HepG2 (cell line): Measurements from ENCODE around the gene SLC26A5. TPM values are rescaled to one million over a fixed set of nuclear protein-coding genes. Genes with fewer than 3 reads are reported as not detected.
A peak's percentile ranks its signal among the peaks of the same experiment; 100 is the strongest.

Experiments
- CBFB ChIP-seq: sonication (generic); formaldehyde crosslinking; IDR thresholded peaks from 2 replicates; pipeline ENCODE4 v1.4.0; 2020; ENCODE audit warnings: missing genetic modification reagents
- EEA1 ChIP-seq: sonication (generic); formaldehyde crosslinking; IDR thresholded peaks from 2 replicates; pipeline ENCODE4 v1.5.1; 2020; ENCODE audit warnings: mild to moderate bottlenecking, missing genetic modification reagents, borderline replicate concordance
- EP300 ChIP-seq, 3 experiments: sonication (generic) in 1 of 3; formaldehyde crosslinking in 1 of 3; IDR thresholded peaks; 2 replicates each; pipeline versions ENCODE4 v1.5.1 to v1.6.1; 2011 to 2020; ENCODE audit warnings: low read depth in 2 of 3, low read length in 2 of 3, borderline replicate concordance in 1 of 3, improper control_type of control experiment in 1 of 3, mild to moderate bottlenecking in 1 of 3, missing genetic modification reagents in 1 of 3, moderate library complexity in 1 of 3
- ETV5 ChIP-seq: IDR thresholded peaks from 2 replicates; pipeline ENCODE4 v1.6.1; 2018; ENCODE audit warnings: missing biosample characterization, missing genetic modification reagents, inconsistent platforms, borderline replicate concordance
- FOSL2 ChIP-seq: sonication (generic); formaldehyde crosslinking; IDR thresholded peaks from 2 replicates; pipeline ENCODE4 v1.4.0; 2020; ENCODE audit warnings: missing genetic modification reagents
- FOXA3 ChIP-seq: IDR thresholded peaks from 2 replicates; pipeline ENCODE4 v1.6.1; 2016; ENCODE audit warnings: missing genetic modification reagents, missing compliant biosample characterization
- NFKB2 ChIP-seq: sonication (generic); formaldehyde crosslinking; IDR thresholded peaks from 2 replicates; pipeline ENCODE4 v1.4.0; 2020; ENCODE audit warnings: missing genetic modification reagents, borderline replicate concordance
- ZKSCAN1 ChIP-seq: fragments of 150-350 bp; IDR thresholded peaks from 2 replicates; pipeline ENCODE4 v1.6.1; 2014; ENCODE audit warnings: low read length
- ZMYM3 ChIP-seq: sonication (generic); formaldehyde crosslinking; IDR thresholded peaks from 2 replicates; pipeline ENCODE4 v1.5.1; 2020; ENCODE audit warnings: mild to moderate bottlenecking, missing genetic modification reagents
- ZMYM4 ChIP-seq: sonication (generic); formaldehyde crosslinking; IDR thresholded peaks from 2 replicates; pipeline ENCODE4 v1.8.1; 2023; ENCODE audit warnings: mild to moderate bottlenecking, missing genetic modification reagents
- ZNF232 ChIP-seq: sonication (generic); formaldehyde crosslinking; IDR thresholded peaks from 2 replicates; pipeline ENCODE4 v1.4.0; 2020; ENCODE audit warnings: missing genetic modification reagents, borderline replicate concordance
- ZNF30 ChIP-seq: sonication (generic); formaldehyde crosslinking; IDR thresholded peaks from 2 replicates; pipeline ENCODE4 v1.5.0; 2020; ENCODE audit warnings: mild to moderate bottlenecking, missing genetic modification reagents
- ZNF530 ChIP-seq: sonication (generic); formaldehyde crosslinking; IDR thresholded peaks from 2 replicates; pipeline ENCODE4 v1.5.0; 2020; ENCODE audit warnings: low read depth, mild to moderate bottlenecking, missing genetic modification reagents
- ZNF572 ChIP-seq: sonication (generic); formaldehyde crosslinking; IDR thresholded peaks from 2 replicates; pipeline ENCODE4 v1.5.1; 2020; ENCODE audit warnings: mild to moderate bottlenecking, missing genetic modification reagents
- polyA plus RNA-seq, 8 experiments: library from polyadenylated mRNA; depleted of rRNA in 3 of 8; stranded (reverse) in 7 of 8; unstranded in 1 of 8; fragments of >200 nt; fragmentation: Illumina TruSeq in 4 of 8; extraction: Trizol in 4 of 8; gene quantifications; 2 replicates each; pipeline versions ENCODE4 v1.2.1 to v1.2.3, GENCODE V29; 2011 to 2016; ENCODE audit warnings: low read depth in 4 of 8, missing spikeins in 1 of 8, mixed read lengths in 1 of 8; ENCODE audit not compliant: insufficient read depth in 1 of 8
- total RNA-seq, 5 experiments: library from RNA; depleted of rRNA; stranded (reverse); fragments of >200 nt; fragmentation: Illumina TruSeq; extraction: Trizol; gene quantifications; 2 replicates each; pipeline ENCODE4 v1.2.3, GENCODE V29; 2016; ENCODE audit warnings: low read depth in 1 of 5
- TF ChIP-seq, protein P1 (sequence below): sonication (generic); formaldehyde crosslinking; IDR thresholded peaks from 2 replicates; pipeline ENCODE4 v1.4.0; 2020; ENCODE audit warnings: missing genetic modification reagents
- TF ChIP-seq, protein P2 (sequence below): sonication (generic); formaldehyde crosslinking; IDR thresholded peaks from 2 replicates; pipeline ENCODE4 v1.5.0; 2020; ENCODE audit warnings: mild to moderate bottlenecking, missing genetic modification reagents
- TF ChIP-seq, protein P3 (sequence below): sonication (generic); formaldehyde crosslinking; IDR thresholded peaks from 2 replicates; pipeline ENCODE4 v1.5.0; 2020; ENCODE audit warnings: missing genetic modification reagents
- TF ChIP-seq, protein P4 (sequence below): conservative IDR thresholded peaks from 2 replicates; pipeline ENCODE4 v1.6.1; 2018; ENCODE audit warnings: missing genetic modification reagents
- TF ChIP-seq, protein P5 (sequence below): sonication (generic); formaldehyde crosslinking; IDR thresholded peaks from 2 replicates; pipeline ENCODE4 v1.5.0; 2020; ENCODE audit warnings: mild to moderate bottlenecking, missing genetic modification reagents

SLC26A5 gene
- total and polyA plus RNA-seq, 2 of the 13 experiments (the other 11 are each of a cell fraction or from before 2014, with no cell fraction given) = 0.08 to 0.11 TPM

DNA sequence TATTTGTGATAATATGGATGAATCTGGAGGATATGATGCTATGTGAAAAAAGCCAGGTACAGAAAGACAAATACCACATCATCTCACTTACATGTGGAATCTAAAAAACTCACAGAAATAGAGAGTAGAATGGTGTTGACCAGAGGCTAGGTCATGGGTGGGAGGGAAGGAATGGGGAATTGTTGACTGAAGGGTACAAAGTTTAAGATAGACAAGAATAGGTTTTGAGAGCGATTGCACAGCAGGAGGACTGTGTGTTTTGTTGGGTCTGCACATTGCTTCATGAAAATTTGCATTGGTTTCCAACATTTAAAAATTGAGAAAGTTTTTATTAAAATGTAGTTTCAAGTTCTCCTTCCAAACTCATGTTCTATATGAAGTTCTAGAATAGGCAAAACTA is 8.4 kb downstream of the SLC26A5 start (continued):
- TF ChIP-seq EP300 (IDR thresholded peaks at IDR 0.05; ENCODE audit: low read depth in 2 of 2, low read length in 2 of 2) (peak in 1 of 2 experiments; percentile 22; a peak in 1 of 4 replicates), EP300 (CRISPR knock-in tag; IDR thresholded peaks at IDR 0.05; ENCODE audit: borderline replicate concordance) (no peak), ETV5 (no peak), FOXA3 (CRISPR knock-in tag) (peak; percentile 72), ZNF30 (CRISPR knock-in tag) (no peak), ZMYM4 (CRISPR knock-in tag) (peak; percentile 43; the same call in 1 of the 2 replicates), ZNF572 (CRISPR knock-in tag) (no peak), ZMYM3 (no peak), ZNF530 (CRISPR knock-in tag) (no peak), CBFB (CRISPR knock-in tag) (no peak), ZNF232 (no peak), NFKB2 (CRISPR knock-in tag) (no peak), EEA1 (CRISPR knock-in tag) (no peak), ZKSCAN1 (no peak), FOSL2 (CRISPR knock-in tag) (no peak)
- TF ChIP-seq, protein P1, sequence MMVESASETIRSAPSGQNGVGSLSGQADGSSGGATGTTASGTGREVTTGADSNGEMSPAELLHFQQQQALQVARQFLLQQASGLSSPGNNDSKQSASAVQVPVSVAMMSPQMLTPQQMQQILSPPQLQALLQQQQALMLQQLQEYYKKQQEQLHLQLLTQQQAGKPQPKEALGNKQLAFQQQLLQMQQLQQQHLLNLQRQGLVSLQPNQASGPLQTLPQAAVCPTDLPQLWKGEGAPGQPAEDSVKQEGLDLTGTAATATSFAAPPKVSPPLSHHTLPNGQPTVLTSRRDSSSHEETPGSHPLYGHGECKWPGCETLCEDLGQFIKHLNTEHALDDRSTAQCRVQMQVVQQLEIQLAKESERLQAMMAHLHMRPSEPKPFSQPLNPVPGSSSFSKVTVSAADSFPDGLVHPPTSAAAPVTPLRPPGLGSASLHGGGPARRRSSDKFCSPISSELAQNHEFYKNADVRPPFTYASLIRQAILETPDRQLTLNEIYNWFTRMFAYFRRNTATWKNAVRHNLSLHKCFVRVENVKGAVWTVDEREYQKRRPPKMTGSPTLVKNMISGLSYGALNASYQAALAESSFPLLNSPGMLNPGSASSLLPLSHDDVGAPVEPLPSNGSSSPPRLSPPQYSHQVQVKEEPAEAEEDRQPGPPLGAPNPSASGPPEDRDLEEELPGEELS (CRISPR knock-in tag) = peak; percentile 42; the same call in 1 of the 2 replicates
- TF ChIP-seq, protein P2, sequence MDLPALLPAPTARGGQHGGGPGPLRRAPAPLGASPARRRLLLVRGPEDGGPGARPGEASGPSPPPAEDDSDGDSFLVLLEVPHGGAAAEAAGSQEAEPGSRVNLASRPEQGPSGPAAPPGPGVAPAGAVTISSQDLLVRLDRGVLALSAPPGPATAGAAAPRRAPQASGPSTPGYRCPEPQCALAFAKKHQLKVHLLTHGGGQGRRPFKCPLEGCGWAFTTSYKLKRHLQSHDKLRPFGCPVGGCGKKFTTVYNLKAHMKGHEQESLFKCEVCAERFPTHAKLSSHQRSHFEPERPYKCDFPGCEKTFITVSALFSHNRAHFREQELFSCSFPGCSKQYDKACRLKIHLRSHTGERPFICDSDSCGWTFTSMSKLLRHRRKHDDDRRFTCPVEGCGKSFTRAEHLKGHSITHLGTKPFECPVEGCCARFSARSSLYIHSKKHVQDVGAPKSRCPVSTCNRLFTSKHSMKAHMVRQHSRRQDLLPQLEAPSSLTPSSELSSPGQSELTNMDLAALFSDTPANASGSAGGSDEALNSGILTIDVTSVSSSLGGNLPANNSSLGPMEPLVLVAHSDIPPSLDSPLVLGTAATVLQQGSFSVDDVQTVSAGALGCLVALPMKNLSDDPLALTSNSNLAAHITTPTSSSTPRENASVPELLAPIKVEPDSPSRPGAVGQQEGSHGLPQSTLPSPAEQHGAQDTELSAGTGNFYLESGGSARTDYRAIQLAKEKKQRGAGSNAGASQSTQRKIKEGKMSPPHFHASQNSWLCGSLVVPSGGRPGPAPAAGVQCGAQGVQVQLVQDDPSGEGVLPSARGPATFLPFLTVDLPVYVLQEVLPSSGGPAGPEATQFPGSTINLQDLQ = no peak
- TF ChIP-seq, protein P3, sequence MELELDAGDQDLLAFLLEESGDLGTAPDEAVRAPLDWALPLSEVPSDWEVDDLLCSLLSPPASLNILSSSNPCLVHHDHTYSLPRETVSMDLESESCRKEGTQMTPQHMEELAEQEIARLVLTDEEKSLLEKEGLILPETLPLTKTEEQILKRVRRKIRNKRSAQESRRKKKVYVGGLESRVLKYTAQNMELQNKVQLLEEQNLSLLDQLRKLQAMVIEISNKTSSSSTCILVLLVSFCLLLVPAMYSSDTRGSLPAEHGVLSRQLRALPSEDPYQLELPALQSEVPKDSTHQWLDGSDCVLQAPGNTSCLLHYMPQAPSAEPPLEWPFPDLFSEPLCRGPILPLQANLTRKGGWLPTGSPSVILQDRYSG (CRISPR knock-in tag) = no peak
- TF ChIP-seq, protein P4, sequence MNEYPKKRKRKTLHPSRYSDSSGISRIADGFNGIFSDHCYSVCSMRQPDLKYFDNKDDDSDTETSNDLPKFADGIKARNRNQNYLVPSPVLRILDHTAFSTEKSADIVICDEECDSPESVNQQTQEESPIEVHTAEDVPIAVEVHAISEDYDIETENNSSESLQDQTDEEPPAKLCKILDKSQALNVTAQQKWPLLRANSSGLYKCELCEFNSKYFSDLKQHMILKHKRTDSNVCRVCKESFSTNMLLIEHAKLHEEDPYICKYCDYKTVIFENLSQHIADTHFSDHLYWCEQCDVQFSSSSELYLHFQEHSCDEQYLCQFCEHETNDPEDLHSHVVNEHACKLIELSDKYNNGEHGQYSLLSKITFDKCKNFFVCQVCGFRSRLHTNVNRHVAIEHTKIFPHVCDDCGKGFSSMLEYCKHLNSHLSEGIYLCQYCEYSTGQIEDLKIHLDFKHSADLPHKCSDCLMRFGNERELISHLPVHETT = no peak
- TF ChIP-seq, protein P5, sequence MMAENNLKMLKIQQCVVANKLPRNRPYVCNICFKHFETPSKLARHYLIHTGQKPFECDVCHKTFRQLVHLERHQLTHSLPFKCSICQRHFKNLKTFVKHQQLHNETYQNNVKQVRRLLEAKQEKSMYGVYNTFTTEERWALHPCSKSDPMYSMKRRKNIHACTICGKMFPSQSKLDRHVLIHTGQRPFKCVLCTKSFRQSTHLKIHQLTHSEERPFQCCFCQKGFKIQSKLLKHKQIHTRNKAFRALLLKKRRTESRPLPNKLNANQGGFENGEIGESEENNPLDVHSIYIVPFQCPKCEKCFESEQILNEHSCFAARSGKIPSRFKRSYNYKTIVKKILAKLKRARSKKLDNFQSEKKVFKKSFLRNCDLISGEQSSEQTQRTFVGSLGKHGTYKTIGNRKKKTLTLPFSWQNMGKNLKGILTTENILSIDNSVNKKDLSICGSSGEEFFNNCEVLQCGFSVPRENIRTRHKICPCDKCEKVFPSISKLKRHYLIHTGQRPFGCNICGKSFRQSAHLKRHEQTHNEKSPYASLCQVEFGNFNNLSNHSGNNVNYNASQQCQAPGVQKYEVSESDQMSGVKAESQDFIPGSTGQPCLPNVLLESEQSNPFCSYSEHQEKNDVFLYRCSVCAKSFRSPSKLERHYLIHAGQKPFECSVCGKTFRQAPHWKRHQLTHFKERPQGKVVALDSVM (CRISPR knock-in tag) = no peak
